WTC11 (cell line): ENCODE results near the gene RFC2.

Experiments used
- ATF2 ChIP-seq: sonication (generic); formaldehyde crosslinking; IDR thresholded peaks from 2 replicates; pipeline ENCODE4 v1.8.1; 2022; ENCODE audit warnings: low read depth, missing genetic modification reagents, borderline replicate concordance
- ATF3 ChIP-seq: sonication (generic); formaldehyde crosslinking; conservative IDR thresholded peaks from 2 replicates; pipeline ENCODE4 v1.8.1; 2022; ENCODE audit warnings: mild to moderate bottlenecking, missing genetic modification reagents
- CREB1 ChIP-seq: sonication (generic); formaldehyde crosslinking; IDR thresholded peaks from 2 replicates; pipeline ENCODE4 v1.8.0; 2023; ENCODE audit warnings: mild to moderate bottlenecking, missing genetic modification reagents
- CTCF ChIP-seq: fragments of 200-600 bp; IDR thresholded peaks from 2 replicates; pipeline ENCODE4 v1.8.0; 2022; ENCODE audit warnings: antibody characterized with exemption
- ELF4 ChIP-seq: sonication (generic); formaldehyde crosslinking; IDR thresholded peaks from 2 replicates; pipeline ENCODE4 v1.8.1; 2022; ENCODE audit warnings: low read depth, mild to moderate bottlenecking, moderate library complexity, missing genetic modification reagents
- ETV6 ChIP-seq: sonication (generic); formaldehyde crosslinking; IDR thresholded peaks from 2 replicates; pipeline ENCODE4 v1.8.1; 2022; ENCODE audit warnings: mild to moderate bottlenecking, missing genetic modification reagents
- FOXP1 ChIP-seq: sonication (generic); formaldehyde crosslinking; IDR thresholded peaks from 2 replicates; pipeline ENCODE4 v1.8.0; 2022; ENCODE audit warnings: missing genetic modification reagents, mild to moderate bottlenecking, moderate library complexity, borderline replicate concordance
- FOXP4 ChIP-seq: sonication (generic); formaldehyde crosslinking; IDR thresholded peaks from 2 replicates; pipeline ENCODE4 v1.8.0; 2022; ENCODE audit warnings: mild to moderate bottlenecking, missing genetic modification reagents
- HMGA2 ChIP-seq: fragments of 250-450 bp; sonication (Bioruptor Pico); IDR thresholded peaks from 2 replicates; pipeline ENCODE4 v1.4.0; 2021; ENCODE audit warnings: mild to moderate bottlenecking, moderate library complexity
- NR1H2 ChIP-seq: sonication (generic); formaldehyde crosslinking; IDR thresholded peaks from 2 replicates; pipeline ENCODE4 v1.9.0; 2021; ENCODE audit warnings: mild to moderate bottlenecking, moderate library complexity, missing genetic modification reagents
- USF2 ChIP-seq: sonication (generic); formaldehyde crosslinking; IDR thresholded peaks from 2 replicates; pipeline ENCODE4 v1.8.1; 2023; ENCODE audit warnings: mild to moderate bottlenecking, missing genetic modification reagents, moderate library complexity
- ZMAT4 ChIP-seq: fragments of 250-450 bp; sonication (Bioruptor Pico); IDR thresholded peaks from 2 replicates; pipeline ENCODE4 v1.9.0; 2021; ENCODE audit warnings: mild to moderate bottlenecking
- ZNF232 ChIP-seq: sonication (generic); formaldehyde crosslinking; IDR thresholded peaks from 2 replicates; pipeline ENCODE4 v1.8.0; 2022; ENCODE audit warnings: mild to moderate bottlenecking, missing genetic modification reagents
- ZNF512 ChIP-seq: sonication (generic); formaldehyde crosslinking; IDR thresholded peaks from 2 replicates; pipeline ENCODE4 v1.8.1; 2022; ENCODE audit warnings: missing genetic modification reagents, borderline replicate concordance

- TF ChIP-seq CTCF (no peak), ELF4 (CRISPR knock-in tag) (no peak), ATF3 (CRISPR knock-in tag) (no peak), HMGA2 (no peak), ZNF512 (no peak), CREB1 (CRISPR knock-in tag) (no peak), ETV6 (CRISPR knock-in tag) (no peak), FOXP1 (CRISPR knock-in tag) (no peak), USF2 (CRISPR knock-in tag) (no peak), NR1H2 (no peak), ZMAT4 (CRISPR knock-in tag) (no peak), FOXP4 (CRISPR knock-in tag) (no peak), ATF2 (CRISPR knock-in tag) (no peak), ZNF232 (CRISPR knock-in tag) (no peak)
Measured at GRCh38 chr7:74253835-74254128, 417 bp downstream of the RFC2 start.
